ENCODE results near the gene XRN1. TPM values are rescaled to one million over a fixed set of nuclear protein-coding genes. Genes with fewer than 3 reads are reported as not detected.

The XRN1 gene
- total RNA-seq, 1 donor from 2014 or later: 36.7 TPM

DNA sequence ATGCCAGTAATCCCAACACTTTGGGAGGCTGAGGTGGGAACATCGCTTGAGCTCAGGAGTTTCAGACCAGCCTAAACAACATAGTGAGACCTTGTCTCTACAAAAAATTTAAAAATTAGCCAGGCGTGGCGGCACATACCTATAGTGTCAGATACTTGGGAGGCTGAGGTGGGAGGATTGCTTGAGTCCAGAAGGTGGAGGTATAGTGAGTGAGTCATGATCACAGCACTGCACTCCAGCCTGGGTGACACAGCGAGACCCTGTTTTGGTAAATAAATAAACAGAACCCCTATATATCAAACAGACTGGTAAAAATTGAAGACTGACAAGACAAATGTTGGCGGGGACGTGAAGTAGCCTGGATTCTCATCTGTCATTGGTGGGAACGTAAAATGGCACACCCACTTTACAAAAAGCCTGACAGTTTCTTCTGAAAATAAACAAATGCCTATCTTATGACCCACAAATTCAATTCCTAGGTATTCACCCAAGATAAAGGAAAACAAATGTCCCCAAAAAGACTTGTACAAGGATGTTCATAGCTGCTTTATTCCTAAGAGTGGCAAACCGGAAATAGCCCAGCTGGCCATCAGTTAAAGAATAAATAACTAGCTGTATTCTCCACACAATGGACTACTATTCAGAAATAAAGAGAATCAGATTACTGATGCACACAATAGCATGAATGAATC lies 175.5 kb downstream of the XRN1 start:
- no peak overlapping the region for H2AFZ ChIP-seq (ENCODE audit: low read depth, low read length)
- H3K27me3 ChIP-seq (ENCODE audit: insufficient read depth, low read length): no peaks in the 10 kb centered on the region
- Mint-ChIP-seq H3K27ac (ENCODE audit: unreplicated experiment) (peak overlapping the region; percentile 44), H3K36me3 (ENCODE audit: low read depth, unreplicated experiment) (no peaks in the 10 kb centered on the region), H3K4me1 (ENCODE audit: low read depth, unreplicated experiment) (peaks cover 14% of the 10 kb centered on the region), H3K9me3 (ENCODE audit: unreplicated experiment) (no peaks in the 10 kb centered on the region), H3K27me3 (ENCODE audit: low read depth, unreplicated experiment) (no peaks in the 10 kb centered on the region), H3K4me3 (ENCODE audit: unreplicated experiment) (no peak overlapping the region)
- no peaks in the 10 kb centered on the region for H3K36me3 ChIP-seq (ENCODE audit: insufficient read depth, low read length)
- TF ChIP-seq EZH2 (IDR thresholded peaks at IDR 0.05; ENCODE audit: insufficient read depth, low read length): no peak
- TF ChIP-seq, protein P1, sequence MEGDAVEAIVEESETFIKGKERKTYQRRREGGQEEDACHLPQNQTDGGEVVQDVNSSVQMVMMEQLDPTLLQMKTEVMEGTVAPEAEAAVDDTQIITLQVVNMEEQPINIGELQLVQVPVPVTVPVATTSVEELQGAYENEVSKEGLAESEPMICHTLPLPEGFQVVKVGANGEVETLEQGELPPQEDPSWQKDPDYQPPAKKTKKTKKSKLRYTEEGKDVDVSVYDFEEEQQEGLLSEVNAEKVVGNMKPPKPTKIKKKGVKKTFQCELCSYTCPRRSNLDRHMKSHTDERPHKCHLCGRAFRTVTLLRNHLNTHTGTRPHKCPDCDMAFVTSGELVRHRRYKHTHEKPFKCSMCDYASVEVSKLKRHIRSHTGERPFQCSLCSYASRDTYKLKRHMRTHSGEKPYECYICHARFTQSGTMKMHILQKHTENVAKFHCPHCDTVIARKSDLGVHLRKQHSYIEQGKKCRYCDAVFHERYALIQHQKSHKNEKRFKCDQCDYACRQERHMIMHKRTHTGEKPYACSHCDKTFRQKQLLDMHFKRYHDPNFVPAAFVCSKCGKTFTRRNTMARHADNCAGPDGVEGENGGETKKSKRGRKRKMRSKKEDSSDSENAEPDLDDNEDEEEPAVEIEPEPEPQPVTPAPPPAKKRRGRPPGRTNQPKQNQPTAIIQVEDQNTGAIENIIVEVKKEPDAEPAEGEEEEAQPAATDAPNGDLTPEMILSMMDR (IDR thresholded peaks at IDR 0.05; ENCODE audit: insufficient read depth, low read depth, low read length): no peak
- no peaks in the 10 kb centered on the region for H3K79me2 ChIP-seq (ENCODE audit: insufficient read depth, low read length)
- DNase-seq (ENCODE audit: low read depth) (peak; percentile 47), FAIRE-seq (no peak)
- peaks cover 8% of the 10 kb centered on the region for H3K4me1 ChIP-seq (ENCODE audit: insufficient read depth, low read length)
- H3K27ac ChIP-seq (ENCODE audit: low read depth, low read length): peak overlapping the region; percentile 7
- no peak overlapping the region for H3K4me3 ChIP-seq (ENCODE audit: insufficient read depth, low read depth, low read length)
- H3K9me3 ChIP-seq (ENCODE audit: insufficient read depth, low read depth, low read length): no peaks in the 10 kb centered on the region
- peak overlapping the region; percentile 44 for H3K4me2 ChIP-seq (ENCODE audit: low read length)
- no peaks in the 10 kb centered on the region for H4K20me1 ChIP-seq (ENCODE audit: insufficient read depth, low read length)
- no peak overlapping the region for H3K9ac ChIP-seq (ENCODE audit: low read length)

DNA sequence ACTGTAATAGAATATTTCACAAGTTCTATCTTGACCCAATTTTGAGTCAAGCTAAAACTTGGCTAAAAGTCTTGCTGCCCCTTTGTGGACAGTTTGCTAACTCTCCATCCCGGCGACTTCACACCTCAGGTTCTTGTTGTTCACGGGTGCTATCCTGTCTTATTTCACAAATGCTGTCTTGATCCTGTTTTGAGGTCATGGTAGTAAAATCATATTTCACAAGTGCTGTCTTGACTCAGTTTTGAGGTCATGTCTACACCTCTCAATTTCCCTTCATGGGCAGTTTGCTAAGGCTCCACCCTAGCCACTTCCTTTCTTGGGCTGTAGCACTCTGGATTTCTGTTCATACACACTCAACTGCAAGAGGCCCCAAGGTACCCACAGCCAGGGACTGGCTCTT lies 177.4 kb downstream of the XRN1 start:
- Mint-ChIP-seq H3K36me3 (ENCODE audit: low read depth, unreplicated experiment) (no peaks in the 10 kb centered on the region), H3K9me3 (ENCODE audit: unreplicated experiment) (no peaks in the 10 kb centered on the region), H3K27me3 (ENCODE audit: low read depth, unreplicated experiment) (no peaks in the 10 kb centered on the region), H3K27ac (ENCODE audit: unreplicated experiment) (no peak overlapping the region), H3K4me3 (ENCODE audit: unreplicated experiment) (no peak overlapping the region), H3K4me1 (ENCODE audit: low read depth, unreplicated experiment) (peaks cover 12% of the 10 kb centered on the region)
- Histone ChIP-seq H3K9ac (ENCODE audit: low read length) (no peak overlapping the region), H3K4me2 (ENCODE audit: low read length) (no peak overlapping the region), H2AFZ (ENCODE audit: low read depth, low read length) (no peak overlapping the region), H3K79me2 (ENCODE audit: insufficient read depth, low read length) (no peaks in the 10 kb centered on the region), H3K4me3 (ENCODE audit: insufficient read depth, low read depth, low read length) (no peak overlapping the region), H4K20me1 (ENCODE audit: insufficient read depth, low read length) (no peaks in the 10 kb centered on the region), H3K27me3 (ENCODE audit: insufficient read depth, low read length) (no peaks in the 10 kb centered on the region), H3K4me1 (ENCODE audit: insufficient read depth, low read length) (peaks cover 1% of the 10 kb centered on the region), H3K9me3 (ENCODE audit: insufficient read depth, low read depth, low read length) (no peaks in the 10 kb centered on the region), H3K27ac (ENCODE audit: low read depth, low read length) (no peak overlapping the region), H3K36me3 (ENCODE audit: insufficient read depth, low read length) (no peaks in the 10 kb centered on the region)
- FAIRE-seq (no peak), DNase-seq (ENCODE audit: low read depth) (no peak)
- TF ChIP-seq, protein P1 (IDR thresholded peaks at IDR 0.05; ENCODE audit: insufficient read depth, low read depth, low read length): no peak
- no peak for TF ChIP-seq EZH2 (IDR thresholded peaks at IDR 0.05; ENCODE audit: insufficient read depth, low read length)

DNA sequence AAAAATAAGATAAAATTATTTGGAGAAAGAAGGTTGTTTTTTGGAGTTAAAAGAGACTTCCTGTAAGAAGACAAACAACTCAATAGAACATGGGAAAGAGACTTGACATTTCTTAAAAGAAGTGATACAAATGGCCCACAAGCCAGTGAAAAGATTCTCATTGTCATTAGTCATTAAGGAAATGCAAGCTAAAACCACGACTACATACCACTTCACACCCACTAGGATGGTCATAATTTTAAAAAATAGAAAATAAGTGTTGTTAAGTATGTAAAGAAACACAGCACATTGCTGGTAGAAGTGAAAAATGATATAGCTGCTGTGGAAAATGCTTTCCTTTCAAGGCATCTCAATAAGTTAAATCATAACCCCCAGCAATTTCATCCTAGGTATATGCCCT lies 178.1 kb downstream of the XRN1 start:
- no peak for TF ChIP-seq EZH2 (IDR thresholded peaks at IDR 0.05; ENCODE audit: insufficient read depth, low read length)
- TF ChIP-seq, protein P1 (IDR thresholded peaks at IDR 0.05; ENCODE audit: insufficient read depth, low read depth, low read length): no peak
- Histone ChIP-seq H4K20me1 (ENCODE audit: insufficient read depth, low read length) (no peaks in the 10 kb centered on the region), H3K27me3 (ENCODE audit: insufficient read depth, low read length) (no peaks in the 10 kb centered on the region), H2AFZ (ENCODE audit: low read depth, low read length) (no peak overlapping the region), H3K4me1 (ENCODE audit: insufficient read depth, low read length) (no peaks in the 10 kb centered on the region), H3K79me2 (ENCODE audit: insufficient read depth, low read length) (no peaks in the 10 kb centered on the region), H3K4me3 (ENCODE audit: insufficient read depth, low read depth, low read length) (no peak overlapping the region), H3K9ac (ENCODE audit: low read length) (no peak overlapping the region), H3K9me3 (ENCODE audit: insufficient read depth, low read depth, low read length) (no peaks in the 10 kb centered on the region), H3K36me3 (ENCODE audit: insufficient read depth, low read length) (no peaks in the 10 kb centered on the region), H3K27ac (ENCODE audit: low read depth, low read length) (no peak overlapping the region), H3K4me2 (ENCODE audit: low read length) (no peak overlapping the region)
- FAIRE-seq: no peak
- Mint-ChIP-seq H3K27ac (ENCODE audit: unreplicated experiment) (peak overlapping the region; percentile 18), H3K36me3 (ENCODE audit: low read depth, unreplicated experiment) (no peaks in the 10 kb centered on the region), H3K4me3 (ENCODE audit: unreplicated experiment) (no peak overlapping the region), H3K27me3 (ENCODE audit: low read depth, unreplicated experiment) (no peaks in the 10 kb centered on the region), H3K4me1 (ENCODE audit: low read depth, unreplicated experiment) (peaks cover 12% of the 10 kb centered on the region), H3K9me3 (ENCODE audit: unreplicated experiment) (no peaks in the 10 kb centered on the region)
- DNase-seq (ENCODE audit: low read depth): no peak
